Tibial nerve (tissue), 4 donors: ENCODE measurements around the gene CHRNA4. TPM values are rescaled to one million over a fixed set of nuclear protein-coding genes. Genes with fewer than 3 reads are reported as not detected.

Experiments
- DNase-seq, 2 donors: peaks; one replicate each; pipeline ENCODE4 v3.0.0-alpha.2; 2019; ENCODE audit warnings: low spot score in 2 of 2
- H3K27ac ChIP-seq, 4 donors: fragments of 200-600 bp; sonication (generic) in 3 of 4; one replicate each; pipeline ENCODE4 v1.5.1; 2017 to 2019; ENCODE audit warnings: mild to moderate bottlenecking in 1 of 4
- H3K27me3 ChIP-seq, 2 donors: fragments of 200-600 bp; sonication (generic) in 1 of 2; one replicate each; pipeline versions ENCODE4 v1.5.1 to v1.6.0; 2017 to 2019
- H3K36me3 ChIP-seq, 3 donors: fragments of 200-600 bp; sonication (generic); one replicate each; pipeline ENCODE4 v1.5.1; 2018 to 2019
- H3K4me1 ChIP-seq, 4 donors: fragments of 200-600 bp; sonication (generic) in 3 of 4; one replicate each; pipeline ENCODE4 v1.5.1; 2017 to 2019
- H3K4me3 ChIP-seq, 4 donors: fragments of 200-600 bp; sonication (generic) in 3 of 4; one replicate each; pipeline ENCODE4 v1.5.1; 2017 to 2019; ENCODE audit warnings: mild to moderate bottlenecking in 1 of 4, moderate library complexity in 1 of 4
- H3K9me3 ChIP-seq, 4 donors: fragments of 200-600 bp; sonication (generic) in 3 of 4; one replicate each; pipeline ENCODE4 v1.5.1; 2017 to 2019
- CTCF ChIP-seq, 5 experiments: fragments of 200-600 bp in 3 of 5; fragments of 450-650 bp in 2 of 5; sonication (generic) in 3 of 5; IDR thresholded peaks; one replicate each; pipeline ENCODE4 v1.5.1; 2016 to 2019; ENCODE audit warnings: antibody characterized with exemption in 5 of 5, mild to moderate bottlenecking in 3 of 5, moderate library complexity in 2 of 5
- EP300 ChIP-seq, 2 donors: sonication (generic); formaldehyde crosslinking; IDR thresholded peaks; one replicate each; pipeline ENCODE4 v1.6.1; 2017; ENCODE audit warnings: antibody characterized with exemption in 2 of 2, mild to moderate bottlenecking in 1 of 2
- POLR2A ChIP-seq, 2 donors: fragments of 450-650 bp; IDR thresholded peaks; one replicate each; pipeline ENCODE4 v1.6.1; 2017; ENCODE audit warnings: antibody characterized with exemption in 2 of 2, mild to moderate bottlenecking in 2 of 2, moderate library complexity in 2 of 2
- WGBS, 2 donors: methylation state at CpG; one replicate each; pipeline ENCODE4 v1.1.5; 2018; 5-methylcytosine and 5-hydroxymethylcytosine counted together
- total RNA-seq, 4 donors: library from RNA; depleted of rRNA; stranded (reverse); fragments of >200 nt; gene quantifications; one replicate each; pipeline ENCODE4 v1.1.0, GENCODE V29; 2016

The CHRNA4 gene
- total RNA-seq, 4 donors from 2014 or later, result 0.20 to 1.5 TPM; not detected in 2

DNA sequence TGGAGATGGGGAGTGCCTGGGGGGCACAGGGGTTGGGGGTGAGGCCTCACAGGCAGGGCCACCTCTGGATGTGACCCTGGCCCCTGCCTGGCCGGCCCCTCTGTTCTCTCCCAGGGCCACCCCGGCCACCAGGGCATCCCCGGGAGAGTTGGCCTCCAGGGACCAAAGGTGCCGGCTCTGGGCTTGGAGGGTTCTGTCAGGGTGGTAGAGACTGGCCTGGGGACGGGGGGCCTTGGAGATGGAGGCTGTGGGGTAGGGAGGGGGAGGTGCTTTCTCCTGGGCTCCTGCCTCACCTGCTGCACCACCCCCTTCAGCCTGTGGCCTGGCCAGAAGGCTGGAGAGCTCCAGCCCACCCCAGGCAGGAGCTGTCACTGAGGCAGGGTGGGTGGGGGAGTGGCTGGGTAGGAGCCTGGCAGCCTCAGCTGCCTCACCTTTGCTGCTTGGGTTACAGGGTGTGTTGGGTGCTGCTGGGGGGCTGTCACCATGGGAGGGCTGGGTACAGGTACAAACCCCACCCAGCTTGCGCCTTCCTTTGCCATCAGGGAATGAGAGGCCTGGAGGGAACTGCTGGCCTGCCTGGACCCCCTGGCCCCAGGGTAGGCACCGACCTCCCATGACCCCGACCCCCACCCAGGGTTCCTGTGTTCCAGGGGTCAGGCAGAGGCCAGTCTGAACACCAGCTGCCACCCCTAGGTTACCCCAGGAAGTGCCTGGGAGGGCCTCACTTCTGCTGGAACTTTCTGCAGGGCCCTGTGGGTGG lies 35.4 kb downstream of the CHRNA4 start:
- Histone ChIP-seq H3K27ac (no peak overlapping the region), H3K27me3 (peaks cover 0 to 32% of the 10 kb centered on the region in 2 donors), H3K36me3 (no peaks in the 10 kb centered on the region), H3K4me3 (no peak overlapping the region), H3K9me3 (no peaks in the 10 kb centered on the region), H3K4me1 (peaks cover 0 to 3% (median 0%) of the 10 kb centered on the region in 4 donors)
- TF ChIP-seq EP300 (IDR thresholded peaks at IDR 0.05) (no peak), POLR2A (IDR thresholded peaks at IDR 0.05) (no peak), CTCF (IDR thresholded peaks at IDR 0.05) (no peak)
- DNase-seq, result no peak
- 78 to 83% methylated on average over 5 to 7 of the region's 8 CpGs for WGBS, 2 donors

- DNase-seq, result no peak
- peaks cover 0 to 3% (median 0%) of the 10 kb centered on the region in 4 donors for H3K4me1 ChIP-seq
- TF ChIP-seq CTCF (IDR thresholded peaks at IDR 0.05) (no peak), POLR2A (IDR thresholded peaks at IDR 0.05) (no peak), EP300 (IDR thresholded peaks at IDR 0.05) (no peak)
- no peak overlapping the region for H3K27ac ChIP-seq
- no peaks in the 10 kb centered on the region for H3K36me3 ChIP-seq
- H3K9me3 ChIP-seq, result no peaks in the 10 kb centered on the region
- peaks cover 0 to 33% of the 10 kb centered on the region in 2 donors for H3K27me3 ChIP-seq
- 60 to 75% methylated on average over 1 to 10 of the region's 10 CpGs for WGBS, 2 donors
- no peak overlapping the region for H3K4me3 ChIP-seq
These were observed 36.1 kb downstream of the CHRNA4 start for GRCh38 chr20:63325021-63325471.

- DNase-seq, result no peak
- Histone ChIP-seq H3K36me3 (no peaks in the 10 kb centered on the region), H3K4me3 (no peak overlapping the region), H3K4me1 (peaks cover 0 to 3% (median 0%) of the 10 kb centered on the region in 4 donors), H3K27ac (no peak overlapping the region), H3K9me3 (no peaks in the 10 kb centered on the region), H3K27me3 (peaks cover 0 to 35% of the 10 kb centered on the region in 2 donors)
- TF ChIP-seq EP300 (IDR thresholded peaks at IDR 0.05) (no peak), POLR2A (IDR thresholded peaks at IDR 0.05) (no peak), CTCF (IDR thresholded peaks at IDR 0.05) (no peak)
- WGBS, 2 donors, result 51 to 62% methylated on average over 17 of the region's 18 CpGs
These were observed 37.7 kb downstream of the CHRNA4 start for GRCh38 chr20:63323357-63323981.

DNA sequence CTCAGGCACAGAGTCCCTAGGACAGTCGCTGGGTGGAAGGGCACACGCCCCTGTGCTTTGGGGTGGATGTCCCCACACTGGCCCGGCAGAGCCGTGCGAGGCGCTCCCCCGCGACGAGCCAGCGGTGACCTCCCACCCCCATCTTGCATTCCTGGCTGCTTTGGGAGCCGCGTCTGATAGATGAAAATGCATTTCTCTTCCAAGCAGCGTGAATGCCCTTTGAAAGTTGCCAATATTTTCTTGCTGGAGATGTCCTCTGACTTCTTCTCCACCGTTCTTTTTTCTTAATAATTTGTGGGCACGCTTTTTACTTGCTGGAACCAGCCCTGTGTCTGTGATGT lies 38.2 kb downstream of the CHRNA4 start:
- WGBS, 2 donors, result 12 to 24% methylated on average over 15 of the region's 15 CpGs

More for the DNA sequence above, 38.2 kb downstream of the CHRNA4 start:
- peaks cover 0 to 35% of the 10 kb centered on the region in 2 donors for H3K27me3 ChIP-seq
- peaks cover 0 to 3% (median 0%) of the 10 kb centered on the region in 4 donors for H3K4me1 ChIP-seq
- DNase-seq, result no peak
- TF ChIP-seq CTCF (IDR thresholded peaks at IDR 0.05), result no peak
- no peak for TF ChIP-seq POLR2A (IDR thresholded peaks at IDR 0.05)
- TF ChIP-seq EP300 (IDR thresholded peaks at IDR 0.05), result no peak
- H3K27ac ChIP-seq, result no peak overlapping the region
- no peak overlapping the region for H3K4me3 ChIP-seq
- H3K36me3 ChIP-seq, result no peaks in the 10 kb centered on the region
- H3K9me3 ChIP-seq, result no peaks in the 10 kb centered on the region
